HG02943 (cell line): ENCODE measurements around the gene CFAP157.
"Not testable (repeated sequence)": the region's sequence is repeated elsewhere in the genome, so short reads cannot be mapped to it uniquely, and the experiment has no call there.

ENCODE experiments used
- ATAC-seq: cut with Tn5 transposase; IDR thresholded peaks from one replicate; pipeline ENCODE4 v1.9.1; 2021; ENCODE audit warnings: mild to moderate bottlenecking, low read depth, moderate library complexity; ENCODE audit not compliant: unreplicated experiment

CFAP157 gene

DNA sequence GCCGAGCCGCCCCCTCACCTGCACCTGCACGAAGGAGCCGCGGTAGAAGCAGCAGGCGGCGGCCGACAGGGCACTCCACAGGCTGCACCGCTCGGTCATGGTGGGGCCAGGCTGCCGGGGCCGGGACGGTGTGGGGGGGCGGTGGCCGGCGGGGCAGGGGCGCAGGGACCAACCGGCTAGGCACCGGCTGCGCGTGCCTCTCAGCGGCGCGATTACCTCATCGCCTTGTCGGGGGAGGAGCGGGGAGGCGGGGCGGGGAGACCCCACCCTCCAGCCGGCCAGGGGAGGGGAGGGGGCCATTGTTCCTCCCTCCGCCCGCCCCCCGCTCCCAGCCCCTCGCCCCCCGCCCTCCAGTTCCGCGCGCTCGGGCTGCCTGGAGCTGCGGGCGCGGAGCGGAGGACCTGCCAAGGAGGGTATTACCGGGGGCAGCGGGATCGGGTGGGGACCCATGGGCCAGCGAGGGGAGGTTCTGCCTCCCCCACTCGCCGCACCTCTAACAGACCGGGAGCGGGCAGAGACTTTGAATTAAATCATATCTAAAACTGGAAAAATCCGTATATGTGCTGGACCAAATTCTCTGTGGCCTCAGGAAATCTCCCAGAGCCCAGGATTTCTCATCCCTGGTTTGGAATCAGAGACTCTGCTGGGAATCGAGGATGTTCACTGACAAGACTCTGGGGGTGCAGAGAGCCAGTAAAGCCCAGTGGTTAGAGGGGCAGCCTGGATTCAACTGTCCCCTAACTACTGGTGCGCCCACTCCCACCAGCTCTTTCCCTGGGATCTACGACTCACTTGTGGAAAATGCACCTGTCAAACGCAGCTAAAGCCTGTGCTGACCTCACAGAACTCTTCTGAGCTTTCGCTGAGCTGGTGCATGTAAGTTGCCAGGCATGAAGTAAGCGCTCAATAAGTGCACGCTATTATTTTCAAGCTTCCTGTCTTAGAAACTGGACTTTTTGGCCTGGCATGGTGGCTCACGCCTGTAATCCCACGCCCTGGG lies 48.6 kb downstream of the CFAP157 start:
- ATAC-seq = no peak

DNA sequence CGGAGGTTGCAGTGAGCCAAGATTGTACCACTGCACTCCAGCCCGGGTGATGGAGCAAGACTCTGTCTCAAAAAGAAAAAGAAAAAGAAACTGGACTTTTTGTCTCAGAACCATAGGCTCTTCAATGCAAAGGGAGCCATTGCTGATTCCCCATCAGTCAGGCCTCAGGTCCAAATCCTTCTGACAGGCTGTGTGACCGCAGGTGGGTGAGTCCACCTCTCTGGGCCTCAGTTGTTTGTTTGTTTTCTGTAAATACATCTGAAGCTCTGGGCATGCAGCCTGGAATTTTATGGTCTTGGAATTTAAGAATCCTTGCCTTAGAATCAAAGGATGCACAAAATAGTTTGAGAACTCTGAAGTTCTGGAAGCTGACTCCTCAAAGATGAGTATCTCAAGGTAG lies 49.4 kb downstream of the CFAP157 start:
- ATAC-seq = no peak

DNA sequence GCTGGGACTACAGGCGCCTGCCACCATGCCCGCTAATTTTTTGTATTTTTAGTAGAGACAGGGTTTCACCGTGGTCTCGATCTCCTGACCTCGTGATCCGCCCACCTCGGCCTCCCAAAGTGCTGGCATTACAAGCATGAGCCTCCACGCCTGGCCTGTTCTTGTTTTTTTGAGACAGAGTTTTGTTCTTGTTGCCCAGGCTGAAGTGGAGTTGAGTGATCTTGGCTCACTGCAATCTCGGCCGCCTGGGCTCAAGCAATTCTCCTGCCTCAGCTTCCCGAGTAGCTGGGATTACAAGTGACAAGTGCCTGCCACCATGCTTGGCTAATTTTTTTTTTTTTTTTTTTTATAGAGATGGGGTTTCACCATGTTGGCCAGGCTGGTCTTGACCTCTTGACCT lies 50.0 kb downstream of the CFAP157 start:
- not testable (repeated sequence) for ATAC-seq

- no peak for ATAC-seq
Observed at GRCh38 chr9:127758843-127759242, 52.1 kb downstream of the CFAP157 start.

GRCh38 chr9:127761061-127761460 lies 54.3 kb downstream of the CFAP157 start:
- no peak for ATAC-seq

GRCh38 chr9:127761491-127761956 lies 54.7 kb downstream of the CFAP157 start:
- no peak for ATAC-seq

DNA sequence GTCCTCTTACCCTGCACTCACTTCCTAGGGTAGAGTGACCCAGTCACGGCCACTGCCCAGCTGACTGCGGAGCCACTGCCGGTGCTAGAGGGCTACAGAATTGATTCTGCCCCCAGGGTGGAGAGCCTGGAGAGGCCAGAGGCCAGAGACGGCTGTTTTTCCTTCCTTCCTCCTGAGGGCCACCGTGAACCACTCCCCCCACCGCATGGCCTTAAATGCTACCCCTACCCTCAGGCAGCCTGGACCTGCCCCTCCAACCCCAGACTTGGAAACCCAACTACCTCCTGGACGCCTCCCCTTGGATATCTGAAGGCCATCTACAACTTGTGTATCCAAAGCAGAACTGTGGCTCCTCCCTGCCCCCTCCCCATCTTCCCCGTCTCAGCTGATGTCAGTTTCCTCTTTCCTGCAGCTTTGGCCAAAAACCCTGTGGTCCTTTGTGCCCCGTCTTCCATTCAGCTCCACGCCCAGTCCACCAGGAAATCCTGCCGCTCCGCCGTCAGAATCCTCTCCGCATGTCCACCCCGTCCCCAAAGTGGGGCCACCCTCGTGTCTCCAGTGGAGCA lies 55.4 kb downstream of the CFAP157 start:
- no peak for ATAC-seq

- ATAC-seq = no peak
Observed at GRCh38 chr9:127763918-127764384, 57.2 kb downstream of the CFAP157 start.

GRCh38 chr9:127765418-127765817 lies 58.6 kb downstream of the CFAP157 start:
- no peak for ATAC-seq
